Forelimb muscle (tissue), 1 donor: ENCODE measurements around the gene RGS11. TPM values are rescaled to one million over a fixed set of nuclear protein-coding genes. Genes with fewer than 3 reads are reported as not detected.

Experiments used
- DNase-seq: peaks from one replicate; pipeline ENCODE4 v3.0.0-alpha.2; 2013; ENCODE audit warnings: low read depth
- polyA plus RNA-seq: library from polyadenylated mRNA; unstranded; fragments of 120-200 nt; gene quantifications from one replicate; pipeline ENCODE4 v1.2.1, GENCODE V29; 2013; ENCODE audit not compliant: insufficient read length

The RGS11 gene
- polyA plus RNA-seq, 1 donor, result 3.6 TPM

GRCh38 chr16:229731-230281, 45.9 kb downstream of the RGS11 start:
- DNase-seq, result no peak

- peak; percentile 64 for DNase-seq
Observed at GRCh38 chr16:228852-229730, 46.7 kb downstream of the RGS11 start, which contains the start of gene LUC7L. LUC7L (minus strand) TSS chr16:229449; CDS start chr16:229339, 110 bp downstream.

- no peak for DNase-seq
Observed at GRCh38 chr16:228151-228851, 47.4 kb downstream of the RGS11 start.

- no peak for DNase-seq
Observed at GRCh38 chr16:220021-220420, 55.7 kb downstream of the RGS11 start.

Other genes starting within 250 kb of the RGS11 start
- gene POLR3K, start 222.3 kb downstream of the RGS11 start, polyA plus RNA-seq, result 6.7 TPM
- 30.6 TPM for gene SNRNP25, start 222.1 kb downstream of the RGS11 start, polyA plus RNA-seq
- gene RHBDF1, start 203.3 kb downstream of the RGS11 start, polyA plus RNA-seq, result 38.1 TPM
- gene MPG, start 197.7 kb downstream of the RGS11 start, polyA plus RNA-seq, result 23.4 TPM
- gene NPRL3, start 137.3 kb downstream of the RGS11 start, polyA plus RNA-seq, result 25.5 TPM
- gene HBZ, start 123.3 kb downstream of the RGS11 start, polyA plus RNA-seq, result 4.9 TPM
- 6.8 TPM for gene HBM, start 110.0 kb downstream of the RGS11 start, polyA plus RNA-seq
- 3,429 TPM for gene HBA2, start 103.1 kb downstream of the RGS11 start, polyA plus RNA-seq
- 2,062 TPM for gene HBA1, start 99.3 kb downstream of the RGS11 start, polyA plus RNA-seq
- gene HBQ1, start 95.5 kb downstream of the RGS11 start, polyA plus RNA-seq, result 1.4 TPM
- gene LUC7L, start 46.5 kb downstream of the RGS11 start, polyA plus RNA-seq, result 67.5 TPM
- gene FAM234A, start 41.1 kb downstream of the RGS11 start, polyA plus RNA-seq, result 36.3 TPM
- 0.82 TPM for gene ARHGDIG, start 4.6 kb upstream of the RGS11 start, polyA plus RNA-seq
- gene PDIA2, start 7.2 kb upstream of the RGS11 start, polyA plus RNA-seq, result 0.68 TPM
- gene AXIN1, start 76.8 kb upstream of the RGS11 start, polyA plus RNA-seq, result 11.3 TPM
- gene MRPL28, start 94.6 kb upstream of the RGS11 start, polyA plus RNA-seq, result 44.6 TPM
- gene PGAP6, start 106.0 kb upstream of the RGS11 start, polyA plus RNA-seq, result 28.5 TPM
- 66.4 TPM for gene NME4, start 121.3 kb upstream of the RGS11 start, polyA plus RNA-seq
- 14.4 TPM for gene DECR2, start 125.9 kb upstream of the RGS11 start, polyA plus RNA-seq
- 30.4 TPM for gene RAB11FIP3, start 149.7 kb upstream of the RGS11 start, polyA plus RNA-seq